H1 (cell line): ENCODE data around the gene TBP. TPM values are rescaled to one million over a fixed set of nuclear protein-coding genes. Genes with fewer than 3 reads are reported as not detected.

Experiments
- BRCA1 ChIP-seq: IDR thresholded peaks from 2 replicates; pipeline ENCODE4 v1.6.1; 2012; ENCODE audit warnings: low read depth, low read length, improper control_type of control experiment
- CHD7 ChIP-seq: fragments of 300-600 bp; sonication (generic); IDR thresholded peaks from 2 replicates; pipeline ENCODE4 v1.7.1; 2012; ENCODE audit warnings: low read length, moderate library complexity, mild to moderate bottlenecking, inconsistent platforms; ENCODE audit not compliant: insufficient replicate concordance
- GABPA ChIP-seq: IDR thresholded peaks from 2 replicates; pipeline ENCODE4 v1.6.1; 2011; ENCODE audit warnings: mild to moderate bottlenecking, low read length, moderate library complexity, borderline replicate concordance; ENCODE audit not compliant: insufficient read depth
- MAX ChIP-seq: IDR thresholded peaks from 2 replicates; pipeline ENCODE4 v1.6.1; 2012; ENCODE audit warnings: inconsistent platforms
- NRF1 ChIP-seq: IDR thresholded peaks from 2 replicates; pipeline ENCODE4 v1.6.1; 2011; ENCODE audit warnings: mild to moderate bottlenecking, low read depth, low read length, improper control_type of control experiment
- PHF8 ChIP-seq: fragments of 200-600 bp; sonication (generic); conservative IDR thresholded peaks from 2 replicates; pipeline ENCODE4 v1.7.1; 2012; ENCODE audit warnings: low read depth, mild to moderate bottlenecking, inconsistent platforms, low read length, moderate library complexity
- RNF2 ChIP-seq: fragments of 200-900, 300-1000 bp; sonication (generic); IDR thresholded peaks from 2 replicates; pipeline ENCODE4 v1.7.1; 2016; ENCODE audit warnings: borderline replicate concordance, low read depth, mild to moderate bottlenecking, antibody characterized with exemption, low read length; ENCODE audit not compliant: poor library complexity, severe bottlenecking; ENCODE audit errors: missing control alignments
- SP1 ChIP-seq: IDR thresholded peaks from 2 replicates; pipeline ENCODE4 v1.6.1; 2011; ENCODE audit warnings: low read depth, low read length
- SP4 ChIP-seq: IDR thresholded peaks from 2 replicates; pipeline ENCODE4 v1.6.1; 2012; ENCODE audit warnings: low read length, inconsistent platforms
- polyA plus RNA-seq, 7 experiments: library from polyadenylated mRNA; depleted of rRNA in 3 of 7; stranded (reverse) in 5 of 7; unstranded in 2 of 7; fragments of >200 nt in 5 of 7; fragments of 200-250 nt in 2 of 7; gene quantifications; 1 replicate in 5 of 7; 2 replicates in 1 of 7; 4 replicates in 1 of 7; pipeline versions ENCODE4 v1.2.1 to v1.2.3, GENCODE V29; 2011 to 2013; ENCODE audit warnings: missing spikeins in 2 of 7, mixed read lengths in 2 of 7
- total RNA-seq: library from RNA; stranded (reverse); fragmentation: NEBNext Ultra II Directional; extraction: Animal tissue kit (Norgen Biotek cat#: 25700); gene quantifications from 2 replicates; pipeline ENCODE4 v1.2.1, GENCODE V29; 2021

The TBP gene
- total and polyA plus RNA-seq, 2 of the 8 experiments (the other 6 are each of a cell fraction or from before 2014, with no cell fraction given) = 17.2 to 20.9 TPM

- TF ChIP-seq CHD7 (no peak), RNF2 (no peak), MAX (peak; percentile 20; the same call in 1 of the 2 replicates), GABPA (peak; percentile 95), PHF8 (peak; percentile 80), NRF1 (no peak), SP4 (no peak; the same call in 1 of the 2 replicates), SP1 (no peak), BRCA1 (no peak)
Measured at GRCh38 chr6:170584181-170584953, 30.2 kb downstream of the TBP start, which contains the start of gene PDCD2 (continued).
